Activated CD4-positive, alpha-beta T cell treated with anti-CD3 and anti-CD28 coated beads for 48 hours (primary cell): ENCODE measurements around the gene TMEM212.
"Not testable (repeated sequence)": the region's sequence is repeated elsewhere in the genome, so short reads cannot be mapped to it uniquely, and the experiment has no call there.

Experiments
- DNase-seq: peaks from one replicate; pipeline ENCODE4 v3.0.0-alpha.2; 2020

The TMEM212 gene

GRCh38 chr3:171896316-171896715, 53.2 kb downstream of the TMEM212 start:
- no peak for DNase-seq

- no peak for DNase-seq
Observed at GRCh38 chr3:171898192-171898591, 55.0 kb downstream of the TMEM212 start.

GRCh38 chr3:171900446-171900845, 57.3 kb downstream of the TMEM212 start:
- no peak for DNase-seq

- no peak for DNase-seq
Observed at GRCh38 chr3:171901615-171902312, 58.6 kb downstream of the TMEM212 start.

- DNase-seq: no peak
Observed at GRCh38 chr3:171904829-171905228, 61.7 kb downstream of the TMEM212 start.

GRCh38 chr3:171906503-171906902, 63.4 kb downstream of the TMEM212 start:
- not testable (repeated sequence) for DNase-seq

- no peak for DNase-seq
Observed at GRCh38 chr3:171906951-171907676, 64.0 kb downstream of the TMEM212 start.

GRCh38 chr3:171907761-171908160, 64.6 kb downstream of the TMEM212 start:
- DNase-seq: no peak

- no peak for DNase-seq
Observed at GRCh38 chr3:171908731-171909130, 65.6 kb downstream of the TMEM212 start.
